GM19438 (cell line): ENCODE data around the gene MEIS1.
"Not testable (repeated sequence)": the region's sequence is repeated elsewhere in the genome, so short reads cannot be mapped to it uniquely, and the experiment has no call there.

ENCODE experiments used
- ATAC-seq: cut with Tn5 transposase; IDR thresholded peaks from one replicate; pipeline ENCODE4 v1.9.1; 2021; ENCODE audit warnings: low read depth; ENCODE audit not compliant: unreplicated experiment

MEIS1 gene

DNA sequence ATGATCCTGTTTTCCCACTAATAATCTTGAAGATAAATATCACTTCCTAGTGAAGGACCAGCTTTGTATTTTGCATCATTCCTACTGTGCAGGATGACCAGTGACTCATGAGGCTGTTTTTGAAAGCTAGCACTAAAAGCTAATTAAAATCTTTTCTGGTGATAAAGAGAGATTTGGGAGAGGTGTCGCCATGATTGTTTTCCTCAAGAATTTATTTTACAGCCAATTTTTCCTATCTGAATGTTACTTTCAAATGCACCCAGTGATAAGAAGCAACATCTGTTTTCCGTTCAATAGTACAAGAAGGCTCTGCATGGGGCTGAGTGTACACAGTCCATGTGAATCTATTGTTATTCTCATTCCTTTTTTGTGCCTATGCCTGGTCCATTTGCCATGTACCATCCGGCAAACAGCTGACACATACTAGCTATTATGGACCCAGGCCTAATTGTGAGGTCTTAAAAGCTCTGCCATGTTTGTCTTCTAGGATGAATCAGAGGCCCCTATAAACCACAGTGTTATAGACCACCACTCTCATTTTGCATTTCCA lies 28.4 kb downstream of the MEIS1 start:
- no peak for ATAC-seq

DNA sequence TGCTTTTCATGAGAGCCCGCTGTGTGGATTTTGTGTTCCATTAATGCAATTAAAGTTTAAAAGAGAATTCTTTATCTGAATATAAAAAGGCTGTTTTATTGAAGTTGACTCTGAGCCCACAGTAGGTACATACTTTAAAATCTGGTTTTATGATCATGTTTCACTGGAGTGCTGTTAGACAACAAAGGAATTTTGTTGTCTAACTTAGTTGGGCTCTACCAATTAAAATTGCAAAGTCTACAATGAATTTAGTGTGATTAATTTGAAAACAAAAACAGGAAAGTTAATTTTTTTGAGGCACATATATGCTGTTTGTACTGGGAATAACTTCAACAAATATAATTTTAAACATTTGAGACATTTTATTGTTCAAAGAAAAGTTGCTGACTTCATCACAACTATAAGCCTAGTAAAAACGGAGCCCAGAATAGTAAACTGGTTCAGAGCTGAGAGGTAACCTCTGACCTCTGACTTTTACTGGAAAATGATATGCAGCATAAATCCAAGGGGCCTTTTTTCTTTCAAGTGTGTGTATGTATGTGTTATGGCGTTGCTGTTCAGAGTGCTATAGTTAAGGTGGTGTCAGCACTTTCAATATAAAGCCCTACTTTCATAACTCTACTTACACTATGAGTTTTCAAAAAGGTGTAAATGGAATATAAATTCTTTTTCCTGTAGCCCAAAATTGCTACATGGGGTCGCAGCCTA lies 30.2 kb downstream of the MEIS1 start:
- no peak for ATAC-seq

DNA sequence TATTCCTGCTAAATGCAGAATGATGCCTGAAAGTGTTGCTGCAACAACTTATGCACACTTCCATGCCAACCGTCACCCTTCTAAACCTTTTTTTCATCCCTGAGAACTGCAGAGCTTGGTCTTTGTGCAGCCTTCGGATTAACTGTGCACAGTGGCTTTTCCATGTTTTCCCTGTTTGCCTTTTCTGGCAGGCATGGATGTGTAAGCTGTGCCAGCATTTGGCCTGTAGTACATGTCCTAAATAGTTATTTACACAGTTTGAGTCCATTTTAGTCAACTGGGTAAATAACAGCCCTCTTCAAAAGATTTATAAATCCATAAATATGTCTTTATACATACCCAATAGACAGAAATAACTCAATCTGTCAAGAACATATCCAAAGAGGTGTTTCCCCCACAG lies 31.5 kb downstream of the MEIS1 start:
- ATAC-seq = no peak

DNA sequence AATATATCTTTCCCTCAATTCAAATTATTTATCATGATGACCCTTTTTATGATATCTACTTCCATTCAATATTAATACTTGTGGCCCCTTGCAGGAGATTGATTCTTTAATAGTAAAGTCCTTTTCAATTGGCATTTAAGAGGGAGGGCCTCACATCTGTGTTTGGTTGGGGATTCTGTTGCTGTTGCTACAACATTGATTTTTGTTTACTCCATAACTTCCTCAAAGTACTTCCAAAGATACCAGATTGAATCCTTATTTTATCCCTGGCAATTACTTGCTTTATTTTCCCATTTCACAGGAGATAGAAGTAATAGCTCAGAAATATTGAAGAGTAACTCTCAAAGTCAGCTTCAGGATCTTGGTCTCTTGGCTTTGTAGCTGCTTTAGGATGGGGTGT lies 32.8 kb downstream of the MEIS1 start:
- no peak for ATAC-seq

DNA sequence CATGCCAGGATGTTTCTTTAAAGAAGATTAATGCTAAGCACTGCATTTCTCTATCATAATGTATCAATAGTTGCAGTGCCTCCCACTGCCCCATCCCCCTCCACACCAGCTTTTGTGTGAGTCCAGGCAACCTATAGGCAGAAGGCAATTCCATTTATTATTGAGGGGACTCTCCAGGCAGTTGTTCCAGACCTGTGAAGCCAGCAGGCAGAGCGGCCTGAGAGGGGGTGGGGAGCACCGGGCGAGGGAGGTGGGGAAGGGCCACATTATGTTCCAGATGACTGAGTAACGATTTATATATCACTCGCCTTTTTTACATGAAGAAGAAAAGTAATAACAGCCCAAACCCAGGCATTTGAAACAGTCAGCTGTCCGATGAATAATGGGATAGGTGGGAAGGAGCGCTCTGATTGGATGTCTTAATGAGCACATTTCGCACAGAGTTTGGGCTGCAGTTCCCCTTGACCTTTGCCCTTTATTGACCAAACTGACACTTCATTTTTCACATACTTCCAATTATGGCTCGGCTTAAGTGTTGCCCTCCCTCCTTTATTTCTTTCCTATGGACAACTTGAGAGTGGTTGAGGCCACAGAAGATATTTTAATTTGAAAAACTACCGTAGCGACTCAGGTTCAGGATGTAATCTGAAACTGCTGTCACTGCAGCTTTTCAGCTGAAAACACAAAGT lies 34.4 kb downstream of the MEIS1 start:
- no peak for ATAC-seq

DNA sequence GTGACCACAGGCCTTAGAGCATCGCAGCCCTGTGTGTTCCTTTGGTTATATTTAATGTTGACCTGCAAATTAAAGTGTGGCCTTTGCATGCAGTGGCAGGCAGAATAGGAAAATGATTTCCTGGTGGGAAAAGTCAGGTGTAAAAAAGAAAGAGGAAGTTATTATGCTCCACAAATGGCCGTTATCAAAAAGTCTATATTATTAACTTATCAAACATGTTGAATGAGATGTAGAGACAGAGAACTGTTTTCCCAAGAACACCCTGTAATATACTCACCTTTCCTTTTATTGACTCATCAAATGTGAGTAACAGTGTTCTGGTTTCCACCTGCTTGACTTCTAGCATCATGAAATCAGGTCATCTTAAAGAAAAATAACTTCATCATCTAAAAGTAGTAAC lies 35.3 kb downstream of the MEIS1 start:
- no peak for ATAC-seq

DNA sequence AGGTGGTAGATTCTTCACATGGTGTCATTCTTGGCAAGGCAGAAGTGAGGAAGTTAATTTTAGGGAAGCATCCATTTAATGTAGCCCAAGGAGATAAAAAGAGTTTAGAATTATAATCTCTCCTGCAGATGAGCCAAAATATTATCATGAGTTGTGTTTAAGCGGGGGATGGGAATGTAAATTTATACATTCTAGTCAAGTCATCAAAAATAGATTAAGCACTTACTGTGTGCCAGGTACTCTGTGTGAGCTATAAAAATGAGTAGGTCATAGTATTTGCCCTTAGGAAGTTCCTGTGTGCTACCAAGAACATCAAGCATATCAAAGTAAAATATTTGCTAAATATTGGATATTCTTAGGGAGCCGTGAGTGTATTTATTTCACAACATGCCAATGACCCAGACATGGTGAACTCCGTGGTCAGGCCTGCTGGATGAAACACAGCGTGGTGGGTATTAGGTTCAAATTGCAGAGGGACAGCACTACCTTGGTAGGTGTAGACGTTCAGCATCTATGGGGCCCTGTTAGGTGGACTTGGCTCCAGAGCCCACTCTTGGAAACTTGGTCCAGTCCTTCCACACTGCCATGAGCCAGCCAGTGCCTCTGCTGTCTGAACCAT lies 37.4 kb downstream of the MEIS1 start:
- ATAC-seq = no peak

DNA sequence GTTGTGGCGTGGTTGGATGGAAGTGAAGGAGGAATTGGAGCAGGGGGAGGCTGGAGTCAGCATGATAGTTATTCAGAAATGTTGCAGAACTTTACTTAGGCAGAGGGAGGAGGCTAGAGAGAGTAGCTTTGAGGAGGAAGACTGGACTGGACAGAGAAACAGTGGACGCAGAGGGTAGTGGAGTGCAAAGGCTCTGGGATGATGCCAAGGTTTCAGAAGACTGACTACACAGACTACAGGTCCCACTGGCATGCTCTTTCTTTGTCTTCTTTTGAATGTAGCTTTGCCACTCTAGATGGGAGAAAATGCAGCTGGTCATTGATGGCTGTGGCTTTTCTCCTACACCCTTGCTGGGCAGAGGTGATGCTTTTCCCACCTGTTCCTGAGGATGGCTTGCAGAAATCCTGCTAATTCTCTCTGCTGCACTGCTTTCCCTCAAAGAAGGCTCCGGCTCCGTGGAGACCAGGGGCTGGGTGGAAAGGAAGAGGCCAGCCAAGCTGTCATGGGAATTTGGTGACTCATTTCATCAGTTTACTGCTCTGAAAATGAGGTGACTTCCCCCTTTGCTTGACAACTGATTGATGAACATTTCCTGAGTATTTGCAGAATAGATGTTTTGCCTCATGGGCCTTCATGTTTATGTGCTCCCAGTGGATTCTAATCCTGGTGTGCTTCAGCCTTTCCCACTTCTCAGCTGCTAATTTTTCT lies 42.4 kb downstream of the MEIS1 start:
- ATAC-seq = no peak

DNA sequence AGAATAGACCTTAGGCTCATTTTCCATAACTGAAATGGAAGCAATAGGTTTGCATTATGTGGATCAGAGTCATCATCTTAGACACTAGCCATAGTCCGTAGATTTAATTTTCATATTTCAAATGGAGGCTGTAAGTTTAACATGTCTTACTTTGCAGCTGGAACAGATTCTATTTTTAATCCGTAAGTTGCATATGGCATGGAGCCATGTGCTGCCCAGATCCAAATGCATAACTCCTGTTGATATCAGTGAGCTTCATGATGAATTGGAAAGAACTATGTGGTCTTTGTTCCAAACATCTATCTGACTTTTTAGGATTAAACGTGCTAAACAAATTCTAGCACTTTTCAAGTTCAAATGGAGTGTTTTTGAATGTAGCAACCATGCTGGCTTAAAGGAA lies 43.4 kb downstream of the MEIS1 start:
- no peak for ATAC-seq

DNA sequence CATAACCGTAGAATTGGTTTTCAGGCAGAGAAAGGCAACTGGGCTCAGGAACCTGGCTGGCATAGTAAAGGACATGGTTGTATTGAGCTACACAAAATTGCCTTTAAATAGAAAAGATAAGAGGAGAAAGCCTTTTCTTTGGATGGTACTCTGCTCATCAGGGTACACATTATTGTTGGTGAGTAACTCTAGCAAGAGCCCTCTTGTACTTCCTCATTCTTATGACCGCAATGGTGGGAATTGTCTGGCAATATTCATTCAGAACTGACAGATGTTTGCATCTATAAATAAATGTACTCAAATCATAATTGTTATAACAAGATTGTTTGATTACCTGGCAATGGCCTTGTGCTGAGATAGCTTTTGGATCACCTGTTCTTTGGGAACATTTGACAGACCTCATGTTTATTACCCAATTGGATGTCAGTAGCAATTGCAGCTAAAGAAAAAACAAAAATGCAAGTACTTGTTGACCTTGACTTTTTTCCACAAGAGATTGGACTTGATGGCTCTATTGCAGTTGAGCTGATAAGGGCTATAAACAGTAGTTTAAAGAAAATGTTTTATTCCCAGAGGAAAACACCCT lies 43.9 kb downstream of the MEIS1 start:
- ATAC-seq = no peak

DNA sequence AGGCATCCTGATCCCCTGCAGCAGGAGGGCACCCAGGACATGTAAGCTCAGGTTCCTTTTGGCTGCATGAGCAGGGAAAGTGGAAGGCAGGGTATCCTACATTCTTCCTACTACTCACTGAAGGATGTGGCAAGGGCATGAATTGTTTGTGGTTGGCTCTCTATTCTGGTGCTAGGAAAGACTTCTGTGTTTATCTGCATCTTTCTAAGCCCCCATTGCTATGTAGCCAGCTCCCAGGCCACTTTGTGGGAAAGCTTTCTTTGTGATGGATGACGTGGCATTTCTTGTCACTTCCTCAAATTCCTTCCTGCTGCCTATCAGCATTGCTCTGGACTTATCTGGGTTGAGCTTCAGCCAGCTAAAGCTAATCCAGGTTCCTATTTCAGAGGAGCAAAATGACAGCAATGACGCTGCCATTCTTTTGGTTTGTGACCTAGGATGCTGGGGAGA lies 46.2 kb downstream of the MEIS1 start:
- no peak for ATAC-seq

DNA sequence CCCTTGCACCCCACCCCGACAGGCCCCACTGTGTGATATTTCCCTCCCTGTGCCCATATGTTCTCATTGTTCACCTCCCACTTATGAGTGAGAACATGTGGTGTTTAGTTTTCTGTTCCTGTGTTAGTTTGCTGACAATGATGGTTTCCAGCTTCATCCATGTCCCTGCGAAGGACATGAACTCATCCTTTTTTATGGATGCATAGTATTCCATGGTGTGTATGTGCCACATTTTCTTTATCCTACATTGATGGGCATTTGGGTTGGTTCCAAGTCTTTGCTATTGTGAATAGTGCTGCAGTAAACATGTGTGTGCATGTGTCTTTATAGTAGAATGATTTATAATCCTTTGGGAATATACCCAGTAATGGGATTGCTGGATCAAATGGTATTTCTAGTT lies 50.3 kb downstream of the MEIS1 start:
- not testable (repeated sequence) for ATAC-seq

DNA sequence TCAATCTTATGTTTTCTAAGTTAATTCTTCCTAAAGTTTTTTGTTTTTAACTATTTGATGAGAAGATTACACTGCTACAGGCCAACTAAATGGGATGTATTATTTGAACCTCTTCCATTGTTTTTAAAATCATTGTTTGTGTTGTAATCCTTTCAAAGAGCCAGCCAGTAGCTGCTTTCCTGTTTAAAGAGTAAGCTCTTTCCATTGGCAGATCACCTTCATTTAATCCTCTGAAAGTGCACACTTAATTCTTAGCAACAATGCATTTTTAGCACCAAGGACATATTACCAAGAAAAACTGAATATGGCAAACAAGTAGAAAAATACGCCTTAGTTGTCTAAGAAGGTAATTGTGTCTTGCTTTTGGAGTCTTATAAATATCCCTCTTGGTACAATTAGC lies 54.0 kb downstream of the MEIS1 start:
- ATAC-seq = no peak

DNA sequence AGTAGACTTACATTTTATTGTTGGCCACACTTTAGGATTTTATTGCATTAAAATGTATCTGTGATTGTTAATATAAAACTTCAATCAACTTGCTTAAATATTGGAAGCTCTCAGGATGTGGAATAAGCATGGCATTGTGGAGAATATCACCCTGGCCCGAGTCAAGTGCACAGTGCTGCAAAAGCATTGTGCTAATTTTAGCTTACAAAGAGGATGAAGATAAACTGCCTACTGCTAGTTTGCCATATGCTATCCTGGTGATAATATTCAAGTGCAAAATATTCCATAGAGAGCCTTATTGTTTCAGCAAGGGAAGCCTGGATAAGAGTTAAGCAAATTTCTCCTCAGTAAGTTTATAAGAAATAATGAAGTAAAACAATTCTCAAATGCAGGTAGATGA lies 54.5 kb downstream of the MEIS1 start:
- ATAC-seq = no peak

DNA sequence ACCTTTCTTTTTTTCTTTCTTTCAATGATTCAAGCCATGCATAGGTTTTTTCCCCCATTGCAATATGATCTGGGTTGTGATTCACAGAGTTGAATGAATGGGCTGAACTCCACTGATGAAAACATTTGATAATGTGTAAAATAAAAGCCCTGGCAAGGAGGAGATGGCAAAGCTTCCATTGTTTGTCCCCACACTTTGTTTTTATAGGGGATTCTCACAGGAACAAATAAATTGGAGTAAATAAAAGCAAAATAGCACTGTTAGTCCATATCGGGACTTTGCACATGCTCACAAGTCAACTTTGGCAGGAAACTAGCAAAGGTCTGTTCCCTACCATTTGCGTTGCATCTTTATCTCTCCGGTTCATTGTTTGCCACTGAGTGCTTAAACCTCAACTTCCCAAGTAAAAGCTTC lies 55.7 kb downstream of the MEIS1 start:
- ATAC-seq = no peak

DNA sequence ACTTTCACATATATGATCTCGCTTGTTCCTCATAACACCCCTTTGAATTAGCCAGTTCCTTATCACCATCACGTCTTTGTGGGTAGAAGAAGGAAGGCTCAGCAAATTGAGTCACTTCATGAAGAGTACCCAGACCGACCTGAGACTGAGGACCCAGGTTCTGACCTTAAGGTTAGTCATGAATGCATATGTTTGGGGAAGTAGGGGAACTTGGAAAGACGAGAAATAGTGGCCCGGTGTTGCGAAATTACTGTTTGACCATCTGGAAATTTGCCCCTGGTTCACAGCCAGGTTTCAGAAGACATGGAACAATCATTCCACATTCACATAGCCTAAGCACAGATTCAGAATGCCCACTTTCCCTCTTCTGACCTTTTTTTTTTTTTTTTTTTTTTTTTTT lies 59.8 kb downstream of the MEIS1 start:
- no peak for ATAC-seq

DNA sequence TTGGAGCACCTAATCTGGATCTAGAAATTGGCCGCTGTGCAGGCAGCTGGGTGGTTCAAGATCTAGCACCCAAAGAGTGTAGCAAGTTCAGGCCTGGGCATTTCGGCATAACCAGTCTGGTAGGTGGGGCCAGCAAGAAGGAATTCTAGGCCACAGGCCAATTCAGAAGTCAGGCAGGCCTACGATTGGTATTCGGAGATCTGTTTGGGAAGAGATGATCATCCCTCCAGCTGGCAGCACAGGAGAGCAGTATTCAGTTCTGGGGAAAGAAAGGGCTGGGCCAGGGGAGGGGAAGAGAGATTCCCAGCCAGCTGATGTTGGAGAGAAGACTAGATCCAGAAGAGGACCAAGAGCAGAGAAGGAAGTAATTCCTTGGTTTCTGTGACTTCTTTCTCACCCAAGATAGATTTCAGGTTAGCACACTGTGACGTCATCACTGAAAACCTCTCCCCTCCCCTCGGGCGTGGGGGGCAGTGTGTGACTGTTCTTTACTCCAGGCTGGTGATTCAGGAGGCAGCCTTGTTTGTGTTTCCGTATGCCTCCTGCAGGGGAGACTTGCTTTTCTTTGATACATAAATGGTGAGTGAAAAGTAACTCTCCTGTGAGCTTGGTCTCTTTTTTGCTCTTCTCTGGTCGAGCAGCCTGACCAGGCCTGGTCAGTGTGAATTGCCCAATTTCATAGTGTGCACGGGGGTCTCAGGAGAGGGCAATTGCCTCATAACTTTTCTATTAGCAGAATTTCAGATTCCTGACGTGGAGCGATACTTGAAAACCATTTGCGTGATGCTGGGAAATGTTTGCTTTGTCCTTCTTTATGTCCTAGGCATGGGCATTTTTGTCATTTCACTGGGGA lies 61.1 kb downstream of the MEIS1 start:
- ATAC-seq = no peak

DNA sequence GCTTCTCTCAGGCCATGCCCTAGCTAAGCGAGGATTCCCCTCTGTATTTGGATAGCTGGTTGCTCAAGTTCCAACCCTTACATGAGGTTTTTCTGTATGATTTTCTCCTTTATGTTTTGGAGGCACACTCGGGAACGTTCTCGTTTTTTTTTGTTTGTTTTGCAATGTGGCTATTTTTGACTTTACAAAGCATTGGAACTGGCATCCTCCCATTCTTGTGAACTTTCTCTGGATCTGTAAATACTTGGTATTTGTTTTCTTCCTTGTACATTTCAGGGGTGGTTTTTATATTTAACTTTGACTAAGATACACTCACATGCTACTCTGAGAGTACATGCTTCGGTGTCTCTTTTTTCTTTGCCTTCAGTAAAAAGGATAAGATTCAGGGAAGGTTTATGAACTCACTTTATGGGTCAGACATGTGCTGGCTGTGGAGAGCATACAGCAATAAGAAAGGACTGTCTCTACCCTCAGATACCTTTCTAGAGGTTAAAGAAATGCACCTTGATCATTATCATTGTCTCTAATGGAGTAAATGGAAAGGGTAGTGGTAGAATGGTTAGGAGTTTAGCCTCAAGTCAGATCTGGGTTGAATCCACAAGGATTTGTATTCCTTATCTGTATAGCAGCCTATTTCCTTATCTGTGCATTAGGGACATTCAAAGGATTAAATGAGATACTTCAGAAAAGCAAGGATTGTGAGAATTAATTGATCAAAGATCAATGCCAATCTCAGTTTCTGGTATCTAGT lies 61.9 kb downstream of the MEIS1 start:
- no peak for ATAC-seq
